ENCODE results near the gene DPM2.

Gene DPM2

GRCh38 chr9:127898433-127899127, 39.1 kb downstream of the DPM2 start:
- no peak for DNase-seq (ENCODE audit: low spot score)

DNA sequence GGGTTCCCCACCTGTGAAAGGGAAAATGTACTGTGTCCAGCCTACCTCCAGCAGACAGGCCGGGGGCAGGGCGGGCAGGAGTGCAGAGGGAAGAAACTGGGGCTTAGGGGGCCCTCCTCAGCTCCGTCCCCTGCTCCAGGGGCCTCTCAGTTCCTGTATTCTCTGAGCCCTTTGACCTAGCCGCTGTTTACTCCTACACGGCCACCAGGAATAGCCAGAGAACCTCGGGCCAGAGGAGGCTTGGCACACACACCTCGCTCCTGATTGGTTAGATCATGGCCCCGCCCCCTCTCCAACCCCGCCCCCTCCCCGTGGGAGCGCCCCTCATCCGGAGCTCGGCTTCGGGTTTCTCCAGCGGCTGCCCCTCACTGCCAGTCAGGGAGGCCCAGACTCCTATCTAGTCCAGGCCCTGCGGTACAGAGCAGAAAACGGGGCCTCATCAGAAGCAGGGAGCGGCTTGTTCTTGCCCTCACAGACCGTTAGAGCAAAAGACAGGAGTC, 40.4 kb downstream of the DPM2 start:
- peak; percentile 89 for DNase-seq (ENCODE audit: low spot score)

- no peak for DNase-seq (ENCODE audit: low spot score)
These were observed 41.1 kb downstream of the DPM2 start for GRCh38 chr9:127896395-127897192.

DNA sequence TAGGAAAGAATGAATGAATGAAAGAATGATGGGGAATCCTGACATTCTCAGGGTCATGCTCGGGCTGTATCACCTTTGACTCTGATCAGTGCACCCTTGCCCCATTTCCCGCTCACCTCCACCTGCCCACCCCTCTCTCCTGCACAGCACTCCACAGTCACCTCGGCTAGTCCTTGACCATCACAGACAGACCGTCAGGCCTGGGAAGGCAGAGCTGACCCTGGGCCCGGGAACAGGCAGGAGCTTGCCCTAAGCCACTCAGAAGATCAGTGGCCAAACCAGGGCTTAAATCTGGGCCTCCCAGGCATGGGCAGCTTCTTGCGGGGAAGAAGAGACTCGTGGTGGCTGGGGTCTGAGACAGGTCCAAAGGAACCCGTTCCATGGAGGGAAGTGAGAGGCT, 41.8 kb downstream of the DPM2 start:
- no peak for DNase-seq (ENCODE audit: low spot score)

- no peak for DNase-seq (ENCODE audit: low spot score)
These were observed 44.3 kb downstream of the DPM2 start for GRCh38 chr9:127893392-127893791.

GRCh38 chr9:127892831-127893230, 44.8 kb downstream of the DPM2 start:
- DNase-seq (ENCODE audit: low spot score) = no peak

- no peak for DNase-seq (ENCODE audit: low spot score)
These were observed 47.6 kb downstream of the DPM2 start for GRCh38 chr9:127890053-127890452.

- no peak for DNase-seq (ENCODE audit: low spot score)
These were observed 49.9 kb downstream of the DPM2 start for GRCh38 chr9:127887792-127888191.

DNA sequence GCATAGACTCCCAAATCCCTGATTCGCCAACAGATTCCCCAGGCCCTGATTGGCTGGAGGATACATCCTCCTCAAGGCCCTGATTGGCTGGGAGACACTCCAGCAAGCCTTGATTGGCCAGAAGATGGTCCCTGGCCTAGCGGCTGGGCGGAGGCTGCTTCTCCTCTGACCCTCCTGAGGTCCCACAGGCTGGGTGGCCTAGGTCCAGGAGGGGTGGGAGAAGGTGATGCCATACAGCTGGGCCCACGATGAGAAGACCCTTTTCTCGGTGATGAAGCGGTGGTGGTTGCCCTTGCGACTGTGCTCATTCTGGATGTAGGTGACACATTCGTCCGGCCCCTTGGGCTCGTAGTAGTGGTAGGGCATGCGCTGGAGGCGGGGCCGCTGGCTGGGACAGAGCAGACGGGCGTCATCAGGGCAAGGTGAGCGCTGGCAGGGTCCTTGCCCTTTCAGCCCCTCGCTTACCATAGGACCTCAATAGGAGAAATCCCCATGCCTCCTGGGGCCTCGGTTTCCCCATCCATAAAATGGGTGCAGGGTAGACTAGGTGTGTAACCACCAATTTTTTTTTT, 51.2 kb downstream of the DPM2 start:
- DNase-seq (ENCODE audit: low spot score) = no peak

- no peak for DNase-seq (ENCODE audit: low spot score)
These were observed 52.0 kb downstream of the DPM2 start for GRCh38 chr9:127885508-127886281.

Measured in left forelimb (tissue), 1 donor.